GM23338 (cell line): ENCODE data around the gene C3AR1.

ENCODE experiments used
- CTCF ChIP-seq, 2 experiments: fragments of 200-600 bp in 1 of 2; sonication (generic) in 1 of 2; conservative IDR thresholded peaks; 2 replicates each; pipeline versions ENCODE4 v1.5.1 to v1.6.1; 2016 to 2017; ENCODE audit warnings: antibody characterized with exemption in 2 of 2, low read depth in 2 of 2, mild to moderate bottlenecking in 2 of 2, moderate library complexity in 1 of 2
- EZH2 ChIP-seq: fragments of 200-600 bp; sonication (generic); IDR thresholded peaks from one replicate; pipeline ENCODE4 v1.8.0; 2017; ENCODE audit warnings: antibody characterized with exemption, mild to moderate bottlenecking, low read depth; ENCODE audit not compliant: unreplicated experiment
- EZH2phosphoT487 ChIP-seq: fragments of 200-600 bp; sonication (generic); IDR thresholded peaks from one replicate; pipeline ENCODE4 v1.8.1; 2018; ENCODE audit warnings: antibody characterized with exemption; ENCODE audit not compliant: unreplicated experiment
- NANOG ChIP-seq: IDR thresholded peaks from 2 replicates; pipeline ENCODE4 v1.6.1; 2016; ENCODE audit warnings: antibody characterized with exemption, borderline replicate concordance
- POLR2AphosphoS5 ChIP-seq: IDR thresholded peaks from 2 replicates; pipeline ENCODE4 v1.6.1; 2016; ENCODE audit warnings: antibody characterized with exemption, low read depth
- REST ChIP-seq: IDR thresholded peaks from one replicate; pipeline ENCODE4 v1.6.1; 2018; ENCODE audit warnings: antibody characterized with exemption; ENCODE audit not compliant: unreplicated experiment
- TF ChIP-seq, protein P1 (sequence below): IDR thresholded peaks from 2 replicates; pipeline ENCODE4 v1.6.1; 2016; ENCODE audit warnings: antibody characterized with exemption

DNA sequence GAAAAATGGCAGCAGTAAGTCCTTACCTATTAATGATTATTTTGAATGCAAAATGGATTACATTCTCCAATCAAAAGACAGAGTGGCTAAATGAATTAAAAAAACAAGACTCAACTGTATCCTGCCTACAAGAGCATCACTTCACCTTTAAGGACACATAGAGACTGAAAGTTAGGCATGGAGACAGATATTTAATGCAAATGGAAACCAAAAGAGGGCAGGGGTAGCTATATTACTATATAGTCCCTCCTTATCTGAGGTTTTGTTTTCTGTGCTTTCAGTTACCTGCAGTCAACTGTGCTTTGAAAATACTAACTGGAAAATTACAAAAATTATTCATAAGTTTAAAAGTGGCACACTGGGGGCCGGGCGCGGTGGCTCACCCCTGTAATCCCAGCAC, 33.1 kb upstream of the C3AR1 start:
- no peak for TF ChIP-seq CTCF (conservative IDR thresholded peaks at IDR 0.05; ENCODE audit: low read depth in 2 of 2)
- no peak for TF ChIP-seq EZH2
- TF ChIP-seq POLR2AphosphoS5 = no peak
- no peak for TF ChIP-seq NANOG
- TF ChIP-seq, protein P1, sequence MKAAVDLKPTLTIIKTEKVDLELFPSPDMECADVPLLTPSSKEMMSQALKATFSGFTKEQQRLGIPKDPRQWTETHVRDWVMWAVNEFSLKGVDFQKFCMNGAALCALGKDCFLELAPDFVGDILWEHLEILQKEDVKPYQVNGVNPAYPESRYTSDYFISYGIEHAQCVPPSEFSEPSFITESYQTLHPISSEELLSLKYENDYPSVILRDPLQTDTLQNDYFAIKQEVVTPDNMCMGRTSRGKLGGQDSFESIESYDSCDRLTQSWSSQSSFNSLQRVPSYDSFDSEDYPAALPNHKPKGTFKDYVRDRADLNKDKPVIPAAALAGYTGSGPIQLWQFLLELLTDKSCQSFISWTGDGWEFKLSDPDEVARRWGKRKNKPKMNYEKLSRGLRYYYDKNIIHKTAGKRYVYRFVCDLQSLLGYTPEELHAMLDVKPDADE = no peak
- TF ChIP-seq EZH2phosphoT487 = no peak
- TF ChIP-seq REST = no peak
